HCT116 (cell line): ENCODE results near the gene CORO2A. TPM values are rescaled to one million over a fixed set of nuclear protein-coding genes. Genes with fewer than 3 reads are reported as not detected.

ENCODE experiments used
- ATAC-seq: fragments of 200-7000 bp; cut with Tn5 transposase; 2 replicates; pipeline ENCODE4 v1.9.1; 2020; ENCODE audit warnings: mild to moderate bottlenecking, moderate library complexity
- BruUV-seq: library from RNA; stranded (reverse); fragments of 400-500 nt; replicated peaks from 2 replicates; lab custom pipeline; 2021; lab: Mats Ljungman, UMichigan
- CTCF ChIA-PET: fragments of 300-600 bp; sonication (Branson Sonifier 250); formaldehyde crosslinking; loops from one replicate; lab custom pipeline; 2021; ENCODE audit warnings: antibody characterized with exemption; lab: Charles Lee
- POLR2A ChIA-PET: fragments of 300-600, 350-600 bp; sonication (Branson Sonifier 250); formaldehyde crosslinking; loops from one replicate; lab custom pipeline; 2021; ENCODE audit warnings: antibody characterized with exemption; lab: Charles Lee
- RAD21 ChIA-PET, 2 experiments: fragments of 300-600 bp; sonication (Branson Sonifier 250); formaldehyde crosslinking; loops; one replicate each; lab custom pipeline; 2023; ENCODE audit warnings: low total read pairs in 2 of 2; ENCODE audit not compliant: uncharacterized antibody in 2 of 2, unreplicated experiment in 2 of 2, low non-redundant PET in 1 of 2; lab: Charles Lee
- DNase-seq: peaks from one replicate; pipeline ENCODE4 v3.0.0-alpha.2; 2010; ENCODE audit warnings: low read depth, low spot score
- H2AFZ ChIP-seq: fragments of 200-600 bp; shearing (Covaris generic), sonication (generic); 2 replicates; pipeline ENCODE4 v1.6.1; 2017; ENCODE audit warnings: low read depth, mixed run types, mixed read lengths, antibody characterized with exemption, low read length; ENCODE audit not compliant: poor library complexity, severe bottlenecking
- H3K27ac ChIP-seq: 2 replicates; pipeline ENCODE4 v1.5.1; 2012; ENCODE audit warnings: low read depth, low read length
- H3K27me3 ChIP-seq: fragments of 200-600 bp; sonication (generic); 2 replicates; pipeline ENCODE4 v1.6.1; 2016; ENCODE audit warnings: mixed run types, low read length, mixed read lengths; ENCODE audit not compliant: insufficient read depth
- H3K36me3 ChIP-seq, 2 experiments: fragments of 200-500 bp in 1 of 2; fragments of 200-600 bp in 1 of 2; sonication (Bioruptor generic) in 1 of 2; sonication (generic) in 1 of 2; 2 replicates each; pipeline versions ENCODE4 v1.5.1 to v1.6.1; 2014 to 2016; ENCODE audit warnings: low read length in 2 of 2, inconsistent platforms in 1 of 2, mixed read lengths in 1 of 2, mixed run types in 1 of 2; ENCODE audit not compliant: insufficient read depth in 2 of 2, control insufficient read depth in 1 of 2
- H3K4me1 ChIP-seq, 2 experiments: fragments of 200-600 bp in 1 of 2; sonication (generic) in 1 of 2; 2 replicates each; pipeline versions ENCODE4 v1.5.1 to v1.6.1; 2012 to 2017; ENCODE audit warnings: low read length in 2 of 2, inconsistent platforms in 1 of 2, mild to moderate bottlenecking in 1 of 2, mixed read lengths in 1 of 2, mixed run types in 1 of 2, moderate library complexity in 1 of 2; ENCODE audit not compliant: insufficient read depth in 2 of 2, control insufficient read depth in 1 of 2
- H3K4me2 ChIP-seq: fragments of 200-600 bp; sonication (generic); 2 replicates; pipeline ENCODE4 v1.6.1; 2017; ENCODE audit warnings: mixed run types, low read length, mixed read lengths
- H3K4me3 ChIP-seq, 2 experiments: fragments of 200-600 bp in 1 of 2; sonication (generic) in 1 of 2; replicated peaks in 1 of 2; 2 replicates each; pipeline ENCODE4 v1.5.1; 2011 to 2016; ENCODE audit warnings: low read length in 2 of 2, control low read depth in 1 of 2, low read depth in 1 of 2, mild to moderate bottlenecking in 1 of 2, mixed read lengths in 1 of 2, mixed run types in 1 of 2
- H3K79me2 ChIP-seq: fragments of 200-600 bp; sonication (generic); 2 replicates; pipeline ENCODE4 v1.6.1; 2017; ENCODE audit warnings: mild to moderate bottlenecking, mixed run types, low read length, moderate library complexity, mixed read lengths; ENCODE audit not compliant: insufficient read depth
- H3K9ac ChIP-seq: fragments of 200-600 bp; sonication (generic); 2 replicates; pipeline ENCODE4 v1.6.1; 2016; ENCODE audit warnings: low read length, mixed read lengths
- H3K9me2 ChIP-seq: fragments of 200-600 bp; sonication (generic), shearing (Covaris generic); 2 replicates; pipeline ENCODE4 v1.6.1; 2017; ENCODE audit warnings: mixed run types, mild to moderate bottlenecking, moderate library complexity; ENCODE audit not compliant: insufficient read depth
- H3K9me3 ChIP-seq, 2 experiments: fragments of 200-500 bp in 1 of 2; fragments of 200-600 bp in 1 of 2; sonication (Bioruptor generic) in 1 of 2; sonication (generic) in 1 of 2; 2 replicates each; pipeline ENCODE4 v1.6.1; 2014 to 2017; ENCODE audit warnings: low read length in 2 of 2, mixed read lengths in 2 of 2, inconsistent platforms in 1 of 2, low read depth in 1 of 2, mild to moderate bottlenecking in 1 of 2, mixed run types in 1 of 2, moderate library complexity in 1 of 2; ENCODE audit not compliant: control insufficient read depth in 1 of 2, insufficient read depth in 1 of 2
- H4K20me1 ChIP-seq: fragments of 200-600 bp; sonication (generic), shearing (Covaris generic); 2 replicates; pipeline ENCODE4 v1.6.1; 2017; ENCODE audit warnings: mixed run types, mild to moderate bottlenecking, moderate library complexity; ENCODE audit not compliant: insufficient read depth
- CEBPB ChIP-seq: IDR thresholded peaks from 2 replicates; pipeline ENCODE4 v1.6.1; 2012; ENCODE audit warnings: low read depth
- EGR1 ChIP-seq: IDR thresholded peaks from 2 replicates; pipeline ENCODE4 v1.6.1; 2012; ENCODE audit warnings: low read depth
- ELF1 ChIP-seq: IDR thresholded peaks from 2 replicates; pipeline ENCODE4 v1.6.1; 2012; ENCODE audit warnings: low read depth, borderline replicate concordance
- FOSL1 ChIP-seq: IDR thresholded peaks from 2 replicates; pipeline ENCODE4 v1.6.1; 2012; ENCODE audit warnings: low read depth
- JUND ChIP-seq: IDR thresholded peaks from 2 replicates; pipeline ENCODE4 v1.6.1; 2012
- MAX ChIP-seq: IDR thresholded peaks from 2 replicates; pipeline ENCODE4 v1.6.1; 2012
- POLR2A ChIP-seq: IDR thresholded peaks from 2 replicates; pipeline ENCODE4 v1.7.0; 2011; ENCODE audit warnings: borderline replicate concordance; ENCODE audit not compliant: insufficient read depth, insufficient read length; ENCODE audit errors: extremely low read depth
- SIN3A ChIP-seq: IDR thresholded peaks from 2 replicates; pipeline ENCODE4 v1.6.1; 2012; ENCODE audit warnings: low read depth
- SP1 ChIP-seq: IDR thresholded peaks from 2 replicates; pipeline ENCODE4 v1.6.1; 2012; ENCODE audit warnings: low read depth
- ZFX ChIP-seq: fragments of 450-650 bp; IDR thresholded peaks from 2 replicates; pipeline ENCODE4 v1.6.1; 2017
- intact Hi-C: fragments of 100-400 bp; cut with micrococcal nuclease; formaldehyde crosslinking; loops from 2 replicates; pipeline ENCODE4 v1.10.0; 2022
- total RNA-seq: library from RNA; stranded (reverse); gene quantifications from one replicate; pipeline ENCODE4 v1.2.1, GENCODE V29; 2021; ENCODE audit not compliant: unreplicated experiment
- TF ChIP-seq, protein P1 (sequence below): IDR thresholded peaks from 2 replicates; pipeline ENCODE4 v1.6.1; 2011; ENCODE audit warnings: mild to moderate bottlenecking, low read length, moderate library complexity; ENCODE audit not compliant: insufficient replicate concordance; ENCODE audit errors: extremely low read depth

CORO2A gene
- total RNA-seq, 1 experiment from 2014 or later: 5.7 TPM

DNA sequence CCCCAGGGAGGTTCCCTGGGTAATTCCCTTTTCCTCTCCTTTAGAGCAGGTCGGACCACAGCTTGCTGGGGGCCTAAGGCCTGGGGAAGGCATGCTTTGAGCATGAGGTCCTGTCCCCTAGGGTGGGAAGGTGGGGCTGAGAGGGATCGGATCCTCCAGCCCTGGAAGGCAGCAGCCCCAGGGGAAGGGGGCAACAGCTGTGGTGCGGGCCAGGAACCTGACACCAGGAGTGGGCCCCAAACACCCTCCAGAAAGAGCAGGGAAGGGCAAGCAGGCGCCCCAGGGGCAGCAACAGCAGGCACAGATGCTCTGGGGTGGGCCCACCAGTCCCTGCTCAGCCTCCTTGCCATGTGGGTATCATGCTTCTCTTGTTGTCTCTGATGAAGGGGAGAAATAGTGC, 3.2 kb upstream of the CORO2A start:
- Histone ChIP-seq H3K9me2 (no peaks in the 10 kb centered on the region), H3K4me3 (no peak overlapping the region), H3K4me1 (peaks cover 0 to 20% of the 10 kb centered on the region in 2 experiments; a peak in 2 of 4 replicates), H2AFZ (no peak overlapping the region), H3K36me3 (no peaks in the 10 kb centered on the region), H3K4me2 (no peak overlapping the region), H3K9me3 (no peaks in the 10 kb centered on the region), H3K27me3 (no peaks in the 10 kb centered on the region), H3K9ac (no peak overlapping the region), H3K79me2 (no peaks in the 10 kb centered on the region), H3K27ac (no peak overlapping the region), H4K20me1 (no peaks in the 10 kb centered on the region)
- TF ChIP-seq CEBPB (no peak), EGR1 (no peak), SIN3A (no peak), JUND (no peak)
- TF ChIP-seq, protein P1, sequence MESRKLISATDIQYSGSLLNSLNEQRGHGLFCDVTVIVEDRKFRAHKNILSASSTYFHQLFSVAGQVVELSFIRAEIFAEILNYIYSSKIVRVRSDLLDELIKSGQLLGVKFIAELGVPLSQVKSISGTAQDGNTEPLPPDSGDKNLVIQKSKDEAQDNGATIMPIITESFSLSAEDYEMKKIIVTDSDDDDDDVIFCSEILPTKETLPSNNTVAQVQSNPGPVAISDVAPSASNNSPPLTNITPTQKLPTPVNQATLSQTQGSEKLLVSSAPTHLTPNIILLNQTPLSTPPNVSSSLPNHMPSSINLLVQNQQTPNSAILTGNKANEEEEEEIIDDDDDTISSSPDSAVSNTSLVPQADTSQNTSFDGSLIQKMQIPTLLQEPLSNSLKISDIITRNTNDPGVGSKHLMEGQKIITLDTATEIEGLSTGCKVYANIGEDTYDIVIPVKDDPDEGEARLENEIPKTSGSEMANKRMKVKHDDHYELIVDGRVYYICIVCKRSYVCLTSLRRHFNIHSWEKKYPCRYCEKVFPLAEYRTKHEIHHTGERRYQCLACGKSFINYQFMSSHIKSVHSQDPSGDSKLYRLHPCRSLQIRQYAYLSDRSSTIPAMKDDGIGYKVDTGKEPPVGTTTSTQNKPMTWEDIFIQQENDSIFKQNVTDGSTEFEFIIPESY: no peak
- ChIA-PET POLR2A (no interaction called here), RAD21 (no interaction called here), CTCF (no interaction called here)
- no TSS peak for BruUV-seq
- no peak for ATAC-seq
- DNase-seq: no peak
- intact Hi-C loops: no loop called here

DNA sequence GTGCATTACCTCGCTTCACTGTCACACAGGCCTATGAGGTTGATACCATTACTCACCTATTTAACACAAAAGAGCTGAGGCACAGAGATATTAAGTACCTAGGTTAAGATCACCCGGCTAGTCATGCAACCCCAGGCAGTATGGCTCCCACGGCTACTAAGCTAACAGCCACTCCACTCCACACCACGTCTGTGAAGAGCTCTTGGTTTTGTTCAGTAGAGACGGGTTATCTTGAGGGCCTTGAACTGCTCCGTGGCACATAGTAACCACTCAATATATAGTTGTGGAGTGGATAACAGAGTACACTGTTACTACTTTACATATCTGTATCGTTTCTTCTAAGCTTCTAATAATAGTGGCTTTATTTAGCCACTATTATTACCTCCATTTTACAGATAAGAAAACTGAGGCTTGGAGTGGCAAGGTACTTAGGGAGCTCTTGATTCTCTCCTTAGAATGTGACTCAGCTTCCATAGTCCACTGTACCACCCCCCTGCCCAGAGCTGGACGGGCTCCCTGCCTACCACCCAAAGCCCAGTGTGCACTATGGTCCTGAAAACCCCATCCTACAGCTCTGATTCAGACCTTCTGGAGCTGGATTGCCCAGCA, 1.0 kb upstream of the CORO2A start:
- H3K4me2 ChIP-seq: peak overlapping the region; percentile 98
- no peaks in the 10 kb centered on the region for H3K36me3 ChIP-seq
- H2AFZ ChIP-seq: no peak overlapping the region
- no peaks in the 10 kb centered on the region for H3K9me2 ChIP-seq
- H3K4me1 ChIP-seq: peaks cover 0 to 20% of the 10 kb centered on the region in 2 experiments; a peak in 2 of 4 replicates
- H3K9me3 ChIP-seq: no peaks in the 10 kb centered on the region
- ChIA-PET CTCF (interaction anchor here (0.9 to 1.0 kb wide), 2 partner anchors 62 to 75 kb away, joined by 3 to 4 read pairs; partner anchors contain the start of gene TBC1D2), RAD21 (no interaction called here), POLR2A (no interaction called here)
- peak overlapping the region; percentile 73 for H3K9ac ChIP-seq
- no peak for ATAC-seq
- DNase-seq: no peak
- H3K27ac ChIP-seq: peak overlapping the region; percentile 47; the same call in 1 of the 2 replicates
- H3K79me2 ChIP-seq: no peaks in the 10 kb centered on the region
- H3K4me3 ChIP-seq: peak overlapping the region; percentile 62 to 77
- BruUV-seq: no TSS peak
- TF ChIP-seq ZFX (no peak), MAX (no peak), JUND (no peak), POLR2A (no peak), ELF1 (no peak), SP1 (no peak), FOSL1 (no peak), CEBPB (no peak)
- intact Hi-C loops: loop anchor here (2.0 kb wide), 1 partner anchor 75 kb away; the partner anchor contains the start of gene TRIM14
- H4K20me1 ChIP-seq: no peaks in the 10 kb centered on the region
- H3K27me3 ChIP-seq: no peaks in the 10 kb centered on the region
